ENCODE data around the gene ETF1.
"Not testable (repeated sequence)": the region's sequence is repeated elsewhere in the genome, so short reads cannot be mapped to it uniquely, and the experiment has no call there.

ETF1 gene

DNA sequence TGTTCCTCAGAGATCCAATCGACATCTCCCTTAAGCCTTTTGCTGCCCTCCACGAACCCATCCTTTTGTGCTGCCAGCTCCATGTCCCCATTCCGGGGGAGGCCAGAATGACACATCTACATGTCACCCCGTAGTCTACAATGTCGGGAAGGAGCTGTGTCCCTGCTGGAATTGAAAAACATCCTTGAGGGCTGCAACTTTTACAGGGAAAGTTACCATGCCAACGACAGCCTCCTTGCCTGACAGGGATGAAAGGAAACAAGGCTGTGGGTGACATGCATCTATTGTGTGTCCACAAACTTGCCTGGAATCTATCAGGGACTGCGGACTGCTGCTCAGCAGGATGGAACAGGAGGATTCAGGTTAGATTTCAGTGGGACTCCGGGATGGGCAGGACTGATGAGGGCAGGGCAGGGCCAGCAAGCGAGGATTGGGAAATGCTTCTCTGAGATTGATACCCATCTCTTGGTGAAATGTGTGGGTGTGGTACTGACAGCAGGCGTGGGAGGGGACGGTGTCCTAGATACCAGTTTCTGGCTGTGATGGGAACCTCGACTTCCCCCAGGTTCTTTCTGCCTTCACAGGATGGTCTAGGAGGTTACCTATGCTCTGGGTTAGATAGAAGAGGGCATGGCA, 52.3 kb downstream of the ETF1 start:
- DNase-seq (no peak), ATAC-seq (no peak)

DNA sequence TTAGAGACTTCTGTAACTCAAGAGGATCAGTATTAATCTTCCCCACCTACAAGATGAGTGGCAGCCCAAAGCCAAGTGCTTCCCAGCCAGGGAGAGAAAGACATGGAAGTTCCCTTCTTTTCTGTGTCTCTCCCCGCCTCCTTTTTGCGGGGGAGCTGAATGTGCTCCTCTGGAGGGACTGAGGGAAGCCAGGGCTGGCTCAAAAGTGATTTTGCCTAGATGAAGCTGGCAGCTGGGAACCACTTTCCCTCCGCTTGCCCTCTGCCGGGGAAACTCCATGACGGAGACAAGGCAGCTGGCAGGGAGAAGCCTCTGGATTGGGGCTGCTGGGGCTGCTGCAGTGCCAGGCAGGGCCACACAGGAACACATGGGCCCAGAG, 53.4 kb downstream of the ETF1 start:
- DNase-seq (no peak), ATAC-seq (no peak)

DNA sequence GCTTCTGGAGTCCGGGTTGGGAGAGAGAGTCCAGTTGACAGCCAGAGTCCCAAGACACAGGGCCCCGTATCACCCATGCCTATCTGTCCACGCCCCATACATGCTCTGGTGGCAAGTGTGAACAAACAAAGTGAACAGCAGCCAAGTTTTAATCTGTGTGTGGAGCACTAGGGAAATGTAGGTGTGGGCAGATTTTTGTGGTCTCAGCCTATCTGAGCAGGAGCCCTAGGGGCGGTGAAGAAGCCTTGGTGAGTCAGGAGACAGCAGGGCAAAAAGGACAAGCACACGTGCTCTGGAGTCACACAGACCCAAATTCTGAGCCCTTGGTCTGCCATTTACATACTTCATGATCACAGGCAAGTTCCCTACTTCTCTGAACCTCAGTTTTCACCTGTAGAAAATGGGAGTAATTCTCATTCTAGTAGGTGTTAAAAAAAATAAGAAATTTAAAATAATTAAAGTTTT, 54.5 kb downstream of the ETF1 start:
- ATAC-seq (peak; percentile 20), DNase-seq (no peak)

DNA sequence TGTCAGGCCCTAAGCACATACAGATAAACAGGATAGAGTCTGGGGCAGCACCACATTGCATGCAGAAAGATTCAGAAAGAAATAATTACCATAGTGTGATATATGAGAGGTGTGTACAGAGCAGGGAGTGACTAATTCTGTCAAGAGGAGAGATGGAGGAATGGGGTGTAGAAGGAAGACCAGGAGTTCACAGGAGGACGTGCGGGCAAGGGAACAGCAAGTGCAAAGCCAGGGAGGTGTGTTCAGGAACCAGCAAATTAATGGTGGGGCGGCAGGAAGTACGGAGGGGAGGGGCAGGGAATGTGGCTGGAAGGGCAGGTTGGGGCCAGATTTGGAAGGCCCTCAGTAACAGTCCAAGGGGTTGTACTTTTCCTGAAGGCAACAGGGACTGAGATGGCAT, 60.4 kb downstream of the ETF1 start:
- DNase-seq (no peak), ATAC-seq (no peak)

DNA sequence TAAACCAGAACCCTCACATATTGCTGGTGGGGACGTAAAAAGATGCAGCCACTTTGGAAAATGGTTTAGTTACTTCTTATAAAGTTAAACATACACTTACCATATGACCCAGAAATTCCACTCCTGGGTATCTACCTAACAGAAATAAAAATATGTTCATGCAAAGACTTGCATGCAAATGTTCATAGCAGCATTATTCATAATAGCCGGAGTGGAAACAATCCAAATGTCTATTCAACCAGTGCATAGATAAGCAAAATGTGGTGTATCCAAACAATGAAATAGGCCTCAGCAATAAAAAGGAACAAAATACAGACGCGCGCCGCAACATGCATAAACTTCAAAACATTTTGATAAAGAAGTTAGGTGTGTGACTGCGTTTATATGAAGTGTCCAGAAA, 66.1 kb downstream of the ETF1 start:
- DNase-seq: no peak
- ATAC-seq: no peak

DNA sequence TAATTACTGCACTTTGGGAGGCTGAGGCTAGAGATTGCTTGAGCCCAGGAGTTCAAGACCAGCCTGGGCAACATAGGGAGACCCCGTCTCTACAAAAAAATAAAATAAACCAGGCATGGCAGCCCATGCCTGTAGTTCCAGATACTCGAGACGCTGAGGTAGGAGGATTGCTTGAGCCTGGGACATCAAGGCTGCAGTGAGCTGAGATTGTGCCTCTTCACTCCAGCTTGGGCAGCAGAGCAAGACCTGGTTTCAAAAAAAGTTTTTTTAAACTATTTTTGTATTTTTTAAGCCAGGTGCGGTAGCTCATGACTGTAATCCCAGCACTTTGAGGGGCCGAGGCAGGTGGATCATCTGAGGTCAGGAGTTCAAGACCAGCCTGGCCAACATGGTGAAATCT, 69.9 kb downstream of the ETF1 start:
- not testable (repeated sequence) for ATAC-seq, DNase-seq

DNA sequence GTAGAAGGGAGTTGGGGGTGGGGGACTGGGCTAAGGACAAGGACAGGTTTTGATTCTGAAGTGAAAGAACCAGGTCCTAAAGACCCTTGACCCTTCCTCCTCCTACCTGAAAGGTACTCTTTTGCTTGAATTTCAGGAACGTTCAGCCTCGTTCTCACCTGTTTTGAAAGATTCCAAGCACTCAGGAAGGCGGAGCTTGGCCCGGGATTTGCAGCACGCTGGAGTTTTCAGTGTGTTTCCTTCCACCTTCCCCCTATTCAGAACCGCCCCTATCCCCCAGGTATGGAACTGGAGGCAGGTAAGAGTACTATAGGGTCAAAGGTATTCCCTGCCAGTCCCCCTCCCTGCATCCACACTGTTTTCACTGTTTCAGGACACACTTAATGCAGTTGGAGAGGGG, 70.7 kb downstream of the ETF1 start:
- ATAC-seq: no peak
- no peak for DNase-seq

DNA sequence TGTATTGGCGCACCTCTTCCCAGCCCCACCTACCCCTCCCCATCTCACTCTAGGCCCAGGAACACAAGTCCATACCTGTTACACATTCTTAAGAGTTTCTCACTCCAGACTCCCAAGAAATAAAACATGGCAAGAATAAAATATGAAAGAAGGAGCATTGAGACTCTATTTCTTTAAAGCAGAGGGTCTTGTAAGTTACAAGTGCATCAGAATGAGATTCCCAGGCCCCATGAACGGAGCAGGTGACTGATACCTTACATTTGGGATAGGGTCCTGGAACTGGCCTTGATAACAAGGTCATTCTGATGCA, 72.0 kb downstream of the ETF1 start:
- ATAC-seq (no peak), DNase-seq (no peak)

DNA sequence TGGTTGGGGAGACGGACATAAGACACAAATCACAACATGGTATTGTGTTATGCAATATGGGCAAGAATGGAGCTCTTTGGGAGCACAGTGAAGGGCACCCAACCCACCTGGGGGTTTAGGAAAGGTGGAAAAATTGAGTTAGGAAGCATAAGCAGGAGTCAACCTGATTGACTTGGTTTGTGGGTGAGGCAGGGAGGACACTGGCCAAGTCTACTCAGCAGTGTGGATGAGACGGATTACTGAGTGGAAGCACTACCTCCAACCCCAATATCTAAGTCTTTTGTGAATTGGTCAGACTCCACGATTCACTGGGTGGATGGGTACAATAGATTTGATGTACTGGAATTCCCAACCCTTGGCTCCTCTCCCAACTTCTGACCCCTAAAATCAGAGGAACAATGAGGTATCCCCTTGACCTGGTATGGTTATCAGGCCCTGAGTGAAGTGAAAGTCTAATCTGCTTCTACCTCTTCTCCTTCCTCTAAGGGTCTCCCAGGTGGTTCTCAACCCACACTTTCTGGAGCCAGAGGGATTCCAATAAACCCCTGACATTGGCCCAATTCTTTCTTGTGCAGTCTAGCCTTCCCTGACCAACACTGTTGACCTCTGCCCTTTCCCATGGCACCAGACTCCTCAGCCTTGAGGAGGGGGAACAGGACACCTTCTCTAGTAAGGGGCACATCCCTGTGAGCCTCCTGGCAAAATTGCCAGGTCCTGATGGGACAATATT, 72.5 kb downstream of the ETF1 start:
- no peak for ATAC-seq
- DNase-seq: no peak

DNA sequence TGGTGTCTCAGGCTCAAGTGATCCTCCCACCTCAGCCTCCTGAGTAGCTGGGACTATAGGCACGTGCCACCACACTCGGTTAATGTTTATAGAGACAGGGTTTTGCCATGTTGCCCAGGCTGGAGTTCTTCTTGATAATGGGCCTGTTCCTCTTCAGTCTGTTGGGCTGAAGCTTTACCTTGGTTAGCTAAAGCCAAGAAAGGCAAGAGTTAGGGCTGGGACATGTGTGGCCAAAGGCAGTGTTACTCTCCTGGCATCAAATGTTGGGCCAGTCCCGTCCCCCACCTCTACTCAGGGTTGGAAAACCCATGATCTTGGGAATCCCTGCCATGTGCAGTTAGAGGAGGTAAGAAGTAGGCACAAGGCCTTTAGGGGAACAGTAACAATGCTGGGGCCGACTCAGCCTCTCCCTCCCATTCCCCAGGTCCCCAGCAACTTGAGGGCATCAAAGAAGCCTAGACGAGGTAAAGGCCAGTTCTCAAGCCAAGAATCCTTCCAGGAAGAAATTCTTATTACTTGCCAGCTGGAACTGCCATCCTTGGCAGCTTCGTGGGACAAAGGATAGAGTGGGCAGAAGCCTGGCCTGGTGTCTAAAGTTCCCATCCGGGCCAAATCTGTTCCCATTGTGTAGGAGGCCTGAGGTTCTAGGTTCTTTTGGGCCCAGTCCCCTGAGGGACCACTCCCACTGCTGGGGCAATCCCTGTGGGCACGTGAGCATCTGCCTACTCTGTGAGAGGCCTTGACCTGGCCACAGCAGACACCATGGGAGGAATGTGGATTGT, 73.3 kb downstream of the ETF1 start:
- ATAC-seq (no peak), DNase-seq (no peak)

DNA sequence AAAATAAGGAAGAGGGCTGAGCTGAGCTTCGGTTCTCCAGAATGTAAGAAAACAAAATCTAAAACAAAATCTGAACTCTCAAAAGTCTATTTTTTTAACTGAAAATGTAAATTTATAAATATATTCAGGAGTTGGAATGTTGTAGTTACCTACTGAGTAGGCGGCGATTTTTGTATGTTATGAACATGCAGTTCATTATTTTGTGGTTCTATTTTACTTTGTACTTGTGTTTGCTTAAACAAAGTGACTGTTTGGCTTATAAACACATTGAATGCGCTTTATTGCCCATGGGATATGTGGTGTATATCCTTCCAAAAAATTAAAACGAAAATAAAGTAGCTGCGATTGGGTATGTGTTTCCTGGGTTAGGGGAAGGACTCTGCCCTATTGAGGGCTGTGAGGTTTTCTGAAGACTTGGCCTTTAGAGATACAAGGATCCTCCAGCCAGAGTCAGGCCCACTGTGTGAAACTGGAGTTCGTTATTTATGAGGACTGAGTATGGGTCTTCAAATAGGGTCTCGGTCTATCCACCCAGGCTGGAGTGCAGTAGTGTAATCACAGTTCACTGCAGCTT, 74.0 kb downstream of the ETF1 start:
- no peak for DNase-seq
- ATAC-seq: no peak

DNA sequence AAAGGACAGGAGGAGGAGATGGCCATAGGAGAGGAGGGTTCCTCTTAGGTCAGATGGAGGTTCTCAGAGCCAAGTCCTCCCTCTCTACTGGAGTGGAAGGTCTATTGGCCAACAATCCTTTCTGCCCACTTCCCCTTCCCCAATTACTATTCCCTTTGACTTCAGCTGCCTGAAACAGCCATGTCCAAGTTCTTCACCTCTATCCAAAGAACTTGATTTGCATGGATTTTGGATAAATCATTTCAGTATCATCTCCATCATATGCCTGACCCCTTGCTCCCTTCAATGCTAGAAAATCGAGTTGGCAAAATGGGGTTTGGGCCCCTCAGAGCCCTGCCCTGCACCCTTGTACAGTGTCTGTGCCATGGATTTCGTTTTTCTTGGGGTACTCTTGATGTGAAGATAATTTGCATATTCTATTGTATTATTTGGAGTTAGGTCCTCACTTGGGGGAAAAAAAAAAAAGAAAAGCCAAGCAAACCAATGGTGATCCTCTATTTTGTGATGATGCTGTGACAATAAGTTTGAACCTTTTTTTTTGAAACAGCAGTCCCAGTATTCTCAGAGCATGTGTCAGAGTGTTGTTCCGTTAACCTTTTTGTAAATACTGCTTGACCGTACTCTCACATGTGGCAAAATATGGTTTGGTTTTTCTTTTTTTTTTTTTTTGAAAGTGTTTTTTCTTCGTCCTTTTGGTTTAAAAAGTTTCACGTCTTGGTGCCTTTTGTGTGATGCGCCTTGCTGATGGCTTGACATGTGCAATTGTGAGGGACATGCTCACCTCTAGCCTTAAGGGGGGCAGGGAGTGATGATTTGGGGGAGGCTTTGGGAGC, 74.7 kb downstream of the ETF1 start:
- DNase-seq: no peak

DNA sequence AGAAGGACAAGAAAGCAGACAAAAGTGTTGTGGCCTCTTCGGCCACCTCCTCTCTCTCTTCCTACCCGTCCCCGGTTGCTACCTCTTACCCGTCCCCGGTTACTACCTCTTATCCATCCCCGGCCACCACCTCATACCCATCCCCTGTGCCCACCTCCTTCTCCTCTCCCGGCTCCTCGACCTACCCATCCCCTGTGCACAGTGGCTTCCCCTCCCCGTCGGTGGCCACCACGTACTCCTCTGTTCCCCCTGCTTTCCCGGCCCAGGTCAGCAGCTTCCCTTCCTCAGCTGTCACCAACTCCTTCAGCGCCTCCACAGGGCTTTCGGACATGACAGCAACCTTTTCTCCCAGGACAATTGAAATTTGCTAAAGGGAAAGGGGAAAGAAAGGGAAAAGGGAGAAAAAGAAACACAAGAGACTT, 75.3 kb downstream of the ETF1 start:
- DNase-seq: no peak
- ATAC-seq: no peak

More for the DNA sequence above, 74.7 kb downstream of the ETF1 start:
- no peak for ATAC-seq

DNA sequence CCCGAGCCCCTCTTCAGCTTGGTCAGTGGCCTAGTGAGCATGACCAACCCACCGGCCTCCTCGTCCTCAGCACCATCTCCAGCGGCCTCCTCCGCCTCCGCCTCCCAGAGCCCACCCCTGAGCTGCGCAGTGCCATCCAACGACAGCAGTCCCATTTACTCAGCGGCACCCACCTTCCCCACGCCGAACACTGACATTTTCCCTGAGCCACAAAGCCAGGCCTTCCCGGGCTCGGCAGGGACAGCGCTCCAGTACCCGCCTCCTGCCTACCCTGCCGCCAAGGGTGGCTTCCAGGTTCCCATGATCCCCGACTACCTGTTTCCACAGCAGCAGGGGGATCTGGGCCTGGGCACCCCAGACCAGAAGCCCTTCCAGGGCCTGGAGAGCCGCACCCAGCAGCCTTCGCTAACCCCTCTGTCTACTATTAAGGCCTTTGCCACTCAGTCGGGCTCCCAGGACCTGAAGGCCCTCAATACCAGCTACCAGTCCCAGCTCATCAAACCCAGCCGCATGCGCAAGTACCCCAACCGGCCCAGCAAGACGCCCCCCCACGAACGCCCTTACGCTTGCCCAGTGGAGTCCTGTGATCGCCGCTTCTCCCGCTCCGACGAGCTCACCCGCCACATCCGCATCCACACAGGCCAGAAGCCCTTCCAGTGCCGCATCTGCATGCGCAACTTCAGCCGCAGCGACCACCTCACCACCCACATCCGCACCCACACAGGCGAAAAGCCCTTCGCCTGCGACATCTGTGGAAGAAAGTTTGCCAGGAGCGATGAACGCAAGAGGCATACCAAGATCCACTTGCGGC, 75.9 kb downstream of the ETF1 start:
- DNase-seq (no peak), ATAC-seq (no peak)

DNA sequence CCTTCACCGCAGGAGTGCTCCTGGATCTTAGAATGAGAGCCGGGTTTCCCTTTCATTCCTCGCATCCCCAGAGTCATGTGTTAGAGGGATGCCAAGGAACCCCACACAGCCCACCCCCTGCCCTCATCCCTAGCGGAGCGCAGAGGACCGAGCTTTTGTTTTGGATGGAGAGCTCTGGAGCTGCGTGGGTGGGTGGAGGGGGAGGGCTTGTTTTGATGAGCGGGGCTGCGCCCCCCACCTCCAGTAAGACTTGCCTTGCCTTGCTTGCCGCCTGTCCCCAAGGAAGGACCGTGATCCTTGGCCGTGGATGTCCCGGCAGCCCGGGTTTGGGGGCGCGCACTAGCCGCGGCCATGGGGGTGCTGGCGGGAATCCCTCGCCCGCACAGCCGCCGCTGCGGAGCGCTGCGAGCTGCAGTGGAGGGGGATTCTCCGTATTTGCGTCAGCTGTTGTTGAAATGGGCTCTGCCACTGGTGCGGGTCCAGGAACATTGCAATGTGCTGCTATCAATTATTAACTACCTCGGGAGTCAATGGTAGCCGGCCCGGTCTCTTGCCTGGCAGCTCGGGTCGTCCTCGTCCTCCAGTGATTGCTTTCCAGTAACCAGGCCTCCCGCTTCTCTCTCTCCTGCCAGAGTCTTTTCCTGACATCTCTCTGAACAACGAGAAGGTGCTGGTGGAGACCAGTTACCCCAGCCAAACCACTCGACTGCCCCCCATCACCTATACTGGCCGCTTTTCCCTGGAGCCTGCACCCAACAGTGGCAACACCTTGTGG, 76.7 kb downstream of the ETF1 start:
- ATAC-seq: no peak
- peak; percentile 39 for DNase-seq

DNA sequence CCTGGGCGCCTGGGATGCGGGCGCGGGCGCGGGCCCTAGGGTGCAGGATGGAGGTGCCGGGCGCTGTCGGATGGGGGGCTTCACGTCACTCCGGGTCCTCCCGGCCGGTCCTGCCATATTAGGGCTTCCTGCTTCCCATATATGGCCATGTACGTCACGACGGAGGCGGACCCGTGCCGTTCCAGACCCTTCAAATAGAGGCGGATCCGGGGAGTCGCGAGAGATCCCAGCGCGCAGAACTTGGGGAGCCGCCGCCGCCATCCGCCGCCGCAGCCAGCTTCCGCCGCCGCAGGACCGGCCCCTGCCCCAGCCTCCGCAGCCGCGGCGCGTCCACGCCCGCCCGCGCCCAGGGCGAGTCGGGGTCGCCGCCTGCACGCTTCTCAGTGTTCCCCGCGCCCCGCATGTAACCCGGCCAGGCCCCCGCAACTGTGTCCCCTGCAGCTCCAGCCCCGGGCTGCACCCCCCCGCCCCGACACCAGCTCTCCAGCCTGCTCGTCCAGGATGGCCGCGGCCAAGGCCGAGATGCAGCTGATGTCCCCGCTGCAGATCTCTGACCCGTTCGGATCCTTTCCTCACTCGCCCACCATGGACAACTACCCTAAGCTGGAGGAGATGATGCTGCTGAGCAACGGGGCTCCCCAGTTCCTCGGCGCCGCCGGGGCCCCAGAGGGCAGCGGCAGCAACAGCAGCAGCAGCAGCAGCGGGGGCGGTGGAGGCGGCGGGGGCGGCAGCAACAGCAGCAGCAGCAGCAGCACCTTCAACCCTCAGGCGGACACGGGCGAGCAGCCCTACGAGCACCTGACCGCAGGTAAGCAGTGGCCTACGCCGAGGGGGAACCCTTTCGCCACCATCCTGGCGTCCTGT, 77.5 kb downstream of the ETF1 start, which contains the start of gene EGR1:
Gene EGR1, plus strand, starts transcription at position 219 of the 864 bp plus-strand sequence. Its CDS starts 283 bp downstream, at position 502.
- ATAC-seq: peak; percentile 59

DNA sequence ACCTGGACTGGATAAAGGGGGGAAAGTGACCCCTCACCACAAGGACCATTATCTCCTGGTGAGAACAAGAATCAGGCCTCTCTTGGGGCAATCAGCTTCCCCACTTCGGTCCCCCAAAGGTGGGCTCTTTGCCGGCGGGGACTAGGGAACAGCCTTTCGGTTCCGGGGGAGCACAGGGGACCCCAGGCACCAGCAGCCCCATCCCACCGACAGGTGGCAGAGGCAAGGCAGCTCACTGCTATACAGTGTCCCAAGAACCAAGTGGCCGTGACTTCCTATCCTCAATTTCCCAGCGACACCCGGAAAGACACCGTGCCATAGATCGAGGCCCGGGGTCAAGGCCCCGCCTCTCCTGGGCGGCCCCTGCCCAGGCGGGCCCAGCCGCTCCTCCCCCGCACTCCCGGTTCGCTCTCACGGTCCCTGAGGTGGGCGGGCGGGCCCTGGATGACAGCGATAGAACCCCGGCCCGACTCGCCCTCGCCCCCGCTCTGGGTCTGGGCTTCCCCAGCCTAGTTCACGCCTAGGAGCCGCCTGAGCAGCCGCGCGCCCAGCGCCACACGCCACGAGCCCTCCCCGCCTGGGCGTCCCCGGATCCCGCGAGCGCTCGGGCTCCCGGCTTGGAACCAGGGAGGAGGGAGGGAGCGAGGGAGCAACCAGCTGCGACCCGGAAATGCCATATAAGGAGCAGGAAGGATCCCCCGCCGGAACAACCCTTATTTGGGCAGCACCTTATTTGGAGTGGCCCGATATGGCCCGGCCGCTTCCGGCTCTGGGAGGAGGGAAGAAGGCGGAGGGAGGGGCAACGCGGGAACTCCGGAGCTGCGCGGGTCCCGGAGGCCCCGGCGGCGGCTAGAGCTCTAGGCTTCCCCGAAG, 78.4 kb downstream of the ETF1 start:
- ATAC-seq: peak; percentile 79
- peak; percentile 95 for DNase-seq

More for the DNA sequence above, 77.5 kb downstream of the ETF1 start, which contains the start of gene EGR1:
- peak; percentile 95 for DNase-seq

DNA sequence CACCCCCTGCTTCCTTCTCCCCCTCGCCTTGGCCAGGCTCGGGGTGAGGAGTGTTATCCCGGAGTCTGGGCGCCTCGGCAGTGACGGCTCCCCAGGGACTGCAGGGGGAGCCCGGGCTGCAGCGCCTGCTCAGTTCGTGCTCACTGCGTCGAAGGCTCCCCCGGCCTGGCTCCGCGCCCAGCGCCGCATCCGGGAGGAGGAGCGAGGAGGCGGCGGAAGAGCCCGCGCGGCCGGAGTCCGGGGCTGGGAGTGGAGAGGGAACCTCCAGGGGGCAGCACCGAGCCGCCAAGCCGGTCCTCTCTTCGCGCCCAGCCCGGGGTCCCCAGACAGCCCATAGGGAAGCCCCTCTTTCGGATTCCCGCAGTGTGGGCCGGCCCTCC, 79.0 kb downstream of the ETF1 start:
- DNase-seq: peak; percentile 97
- ATAC-seq: peak; percentile 59
